LNCAP (cell line): ENCODE results near the gene AGBL5.

Experiments used
- CTCF ChIP-seq: fragments of 450-650 bp; IDR thresholded peaks from 2 replicates; pipeline ENCODE4 v1.5.1; 2017; ENCODE audit warnings: mild to moderate bottlenecking

AGBL5 gene

GRCh38 chr2:27019459-27019858, 32.0 kb upstream of the AGBL5 start:
- TF ChIP-seq CTCF, result no peak

GRCh38 chr2:27019931-27020855, 31.3 kb upstream of the AGBL5 start:
- TF ChIP-seq CTCF, result no peak

GRCh38 chr2:27021253-27022049, 30.0 kb upstream of the AGBL5 start:
- TF ChIP-seq CTCF, result no peak

DNA sequence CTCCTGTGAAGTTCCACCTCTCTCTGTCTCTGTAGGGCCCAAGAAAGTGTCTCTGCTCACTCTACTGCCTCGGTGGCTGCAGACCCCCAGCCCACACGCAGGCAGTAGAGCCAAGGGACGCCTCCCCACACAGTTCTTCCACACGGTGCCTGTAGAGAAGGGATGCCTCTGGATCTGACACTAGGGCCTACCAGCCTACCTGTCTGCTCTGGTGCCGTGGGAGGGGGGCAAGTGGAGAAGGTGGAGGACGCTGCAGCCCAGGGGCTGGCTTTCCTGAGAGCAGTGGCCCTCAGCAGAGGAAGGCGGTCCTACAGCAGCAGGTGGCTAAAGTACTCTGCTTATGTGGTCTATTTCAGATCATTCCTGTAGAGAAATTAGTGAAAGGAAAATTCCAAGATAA, 27.7 kb upstream of the AGBL5 start:
- TF ChIP-seq CTCF, result no peak

GRCh38 chr2:27024188-27024587, 27.3 kb upstream of the AGBL5 start:
- no peak for TF ChIP-seq CTCF

DNA sequence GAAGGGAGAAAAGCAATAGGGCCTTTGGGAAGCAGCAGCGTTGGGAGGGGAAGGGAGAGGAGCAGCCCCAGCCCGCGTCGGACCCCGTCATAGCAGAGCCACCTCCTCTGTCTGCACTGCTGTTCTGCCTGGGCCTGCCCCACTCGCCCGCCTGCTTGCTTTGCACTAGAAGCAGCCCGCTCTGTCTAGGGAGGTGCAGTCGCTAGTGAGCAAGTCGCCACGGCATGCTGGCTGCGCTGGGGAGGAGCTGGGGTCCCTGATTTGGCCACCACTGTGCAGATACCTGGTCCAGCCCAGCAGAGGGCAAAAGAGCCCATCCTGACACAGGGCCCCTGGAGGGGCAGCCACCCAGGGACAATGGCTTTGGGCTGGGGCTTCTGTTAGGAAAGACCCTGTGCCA, 26.7 kb upstream of the AGBL5 start:
- no peak for TF ChIP-seq CTCF

- no peak for TF ChIP-seq CTCF
Measured at GRCh38 chr2:27025281-27025800, 26.1 kb upstream of the AGBL5 start.
